OCI-LY7 (cell line): ENCODE data around the gene SLC22A8. TPM values are rescaled to one million over a fixed set of nuclear protein-coding genes. Genes with fewer than 3 reads are reported as not detected.
"Not testable (repeated sequence)": the region's sequence is repeated elsewhere in the genome, so short reads cannot be mapped to it uniquely, and the experiment has no call there.

Source experiments
- BruUV-seq: library from RNA; stranded (reverse); fragments of 400-500 nt; replicated peaks from 2 replicates; lab custom pipeline; 2021; lab: Mats Ljungman, UMichigan
- CTCF ChIA-PET: fragments of 300-600 bp; sonication (Branson Sonifier 250); formaldehyde crosslinking; loops from one replicate; lab custom pipeline; 2022; ENCODE audit warnings: antibody characterized with exemption; ENCODE audit not compliant: unreplicated experiment; lab: Charles Lee
- POLR2A ChIA-PET: fragments of 300-600 bp; sonication (Branson Sonifier 250); formaldehyde crosslinking; loops from one replicate; lab custom pipeline; 2022; ENCODE audit warnings: antibody characterized with exemption; lab: Charles Lee
- DNase-seq: peaks from one replicate; pipeline ENCODE4 v3.0.0-alpha.2; 2015; ENCODE audit warnings: low spot score
- H2AFZ ChIP-seq: fragments of 200-600 bp; sonication (generic), shearing (Covaris generic); 2 replicates; pipeline ENCODE4 v1.6.1; 2014; ENCODE audit warnings: mild to moderate bottlenecking, antibody characterized with exemption, low read length, moderate library complexity
- H3K27ac ChIP-seq: fragments of 200-600 bp; sonication (generic); 2 replicates; pipeline ENCODE4 v1.5.1; 2014; ENCODE audit warnings: mixed run types, low read depth, mild to moderate bottlenecking, moderate library complexity, low read length, inconsistent platforms; ENCODE audit not compliant: poor library complexity, severe bottlenecking
- H3K36me3 ChIP-seq: fragments of 200-600 bp; sonication (generic); 2 replicates; pipeline ENCODE4 v1.6.1; 2014; ENCODE audit warnings: mild to moderate bottlenecking, antibody characterized with exemption, low read length, moderate library complexity, mixed read lengths; ENCODE audit not compliant: insufficient read depth
- H3K4me1 ChIP-seq: fragments of 200-600 bp; sonication (generic); 2 replicates; pipeline ENCODE4 v1.5.1; 2014; ENCODE audit warnings: mild to moderate bottlenecking, low read length; ENCODE audit not compliant: insufficient read depth, poor library complexity, severe bottlenecking
- H3K4me2 ChIP-seq: fragments of 200-600 bp; sonication (generic); 2 replicates; pipeline ENCODE4 v1.6.1; 2014; ENCODE audit warnings: mild to moderate bottlenecking, low read length
- H3K4me3 ChIP-seq: fragments of 200-600 bp; sonication (generic); 2 replicates; pipeline ENCODE4 v1.5.1; 2014; ENCODE audit warnings: mild to moderate bottlenecking, low read depth, low read length; ENCODE audit not compliant: poor library complexity, severe bottlenecking
- H3K79me2 ChIP-seq: fragments of 200-600 bp; sonication (generic); 2 replicates; pipeline ENCODE4 v1.6.1; 2016; ENCODE audit warnings: low read depth, mild to moderate bottlenecking, low read length, moderate library complexity, mixed read lengths; ENCODE audit not compliant: insufficient read depth
- H3K9me2 ChIP-seq: fragments of 200-600 bp; sonication (generic); 2 replicates; pipeline ENCODE4 v1.6.1; 2016; ENCODE audit warnings: mild to moderate bottlenecking, low read length, mixed read lengths; ENCODE audit not compliant: insufficient read depth
- H3K9me3 ChIP-seq: fragments of 200-600 bp; sonication (generic); 2 replicates; pipeline ENCODE4 v1.6.1; 2014; ENCODE audit warnings: mild to moderate bottlenecking, mixed run types, low read length, mixed read lengths
- H4K20me1 ChIP-seq: fragments of 200-600 bp; sonication (generic); 2 replicates; pipeline ENCODE4 v1.6.1; 2014; ENCODE audit warnings: mild to moderate bottlenecking, antibody characterized with exemption, low read length, moderate library complexity, mixed read lengths; ENCODE audit not compliant: insufficient read depth
- EZH2phosphoT487 ChIP-seq: fragments of 200-600 bp; sonication (generic); IDR thresholded peaks from 2 replicates; pipeline ENCODE4 v1.6.1; 2018; ENCODE audit warnings: low read depth, borderline replicate concordance, mild to moderate bottlenecking, mixed run types, antibody characterized with exemption, low read length, moderate library complexity, mixed read lengths
- intact Hi-C: fragments of 100-400 bp; cut with micrococcal nuclease; formaldehyde crosslinking; loops from one replicate; pipeline ENCODE4 v1.10.0; 2022; ENCODE audit not compliant: unreplicated experiment
- total RNA-seq, 2 experiments: library from RNA; depleted of rRNA in 1 of 2; stranded (reverse); fragments of >200 nt in 1 of 2; shearing (Covaris generic) in 1 of 2; gene quantifications; 2 replicates each; pipeline ENCODE4 v1.2.3, GENCODE V29; 2014 to 2022
- TF ChIP-seq, protein P1 (sequence below): fragments of 200-600 bp; sonication (generic); conservative IDR thresholded peaks from 2 replicates; pipeline ENCODE4 v1.5.1; 2014; ENCODE audit warnings: mild to moderate bottlenecking, antibody characterized with exemption, low read length, moderate library complexity, mixed read lengths

SLC22A8 gene
- total RNA-seq, 2 experiments from 2014 or later = not detected

DNA sequence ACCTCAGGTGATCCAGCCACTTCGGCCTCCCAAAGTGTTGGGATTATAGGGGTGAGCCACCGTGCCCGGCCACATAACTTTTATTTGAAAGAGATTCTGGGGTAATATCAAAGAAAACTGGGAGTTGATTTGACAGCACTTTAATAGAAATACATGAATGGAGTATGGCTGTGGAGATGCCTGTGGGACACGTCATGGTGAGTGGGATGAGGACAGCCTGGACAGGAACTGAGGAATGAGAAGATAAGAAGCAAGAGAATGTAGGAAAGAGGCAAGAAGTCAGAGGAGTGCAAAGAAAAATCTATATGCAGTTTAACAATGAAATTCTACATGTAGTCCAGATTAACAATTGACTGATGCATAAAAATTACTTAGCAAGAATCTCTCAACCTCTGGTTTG, 61.8 kb downstream of the SLC22A8 start:
- no TSS peak for BruUV-seq
- TF ChIP-seq, protein P1, sequence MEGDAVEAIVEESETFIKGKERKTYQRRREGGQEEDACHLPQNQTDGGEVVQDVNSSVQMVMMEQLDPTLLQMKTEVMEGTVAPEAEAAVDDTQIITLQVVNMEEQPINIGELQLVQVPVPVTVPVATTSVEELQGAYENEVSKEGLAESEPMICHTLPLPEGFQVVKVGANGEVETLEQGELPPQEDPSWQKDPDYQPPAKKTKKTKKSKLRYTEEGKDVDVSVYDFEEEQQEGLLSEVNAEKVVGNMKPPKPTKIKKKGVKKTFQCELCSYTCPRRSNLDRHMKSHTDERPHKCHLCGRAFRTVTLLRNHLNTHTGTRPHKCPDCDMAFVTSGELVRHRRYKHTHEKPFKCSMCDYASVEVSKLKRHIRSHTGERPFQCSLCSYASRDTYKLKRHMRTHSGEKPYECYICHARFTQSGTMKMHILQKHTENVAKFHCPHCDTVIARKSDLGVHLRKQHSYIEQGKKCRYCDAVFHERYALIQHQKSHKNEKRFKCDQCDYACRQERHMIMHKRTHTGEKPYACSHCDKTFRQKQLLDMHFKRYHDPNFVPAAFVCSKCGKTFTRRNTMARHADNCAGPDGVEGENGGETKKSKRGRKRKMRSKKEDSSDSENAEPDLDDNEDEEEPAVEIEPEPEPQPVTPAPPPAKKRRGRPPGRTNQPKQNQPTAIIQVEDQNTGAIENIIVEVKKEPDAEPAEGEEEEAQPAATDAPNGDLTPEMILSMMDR = no peak
- no peak for TF ChIP-seq EZH2phosphoT487
- Histone ChIP-seq H3K4me1 (no peaks in the 10 kb centered on the region), H3K79me2 (no peaks in the 10 kb centered on the region), H3K36me3 (no peaks in the 10 kb centered on the region), H4K20me1 (no peaks in the 10 kb centered on the region), H3K9me2 (no peaks in the 10 kb centered on the region), H2AFZ (no peak overlapping the region), H3K9me3 (no peaks in the 10 kb centered on the region), H3K4me2 (no peak overlapping the region), H3K27ac (no peak overlapping the region), H3K4me3 (no peak overlapping the region)
- ChIA-PET CTCF (no interaction called here), POLR2A (no interaction called here)
- no peak for DNase-seq
- intact Hi-C loops = no loop called here

DNA sequence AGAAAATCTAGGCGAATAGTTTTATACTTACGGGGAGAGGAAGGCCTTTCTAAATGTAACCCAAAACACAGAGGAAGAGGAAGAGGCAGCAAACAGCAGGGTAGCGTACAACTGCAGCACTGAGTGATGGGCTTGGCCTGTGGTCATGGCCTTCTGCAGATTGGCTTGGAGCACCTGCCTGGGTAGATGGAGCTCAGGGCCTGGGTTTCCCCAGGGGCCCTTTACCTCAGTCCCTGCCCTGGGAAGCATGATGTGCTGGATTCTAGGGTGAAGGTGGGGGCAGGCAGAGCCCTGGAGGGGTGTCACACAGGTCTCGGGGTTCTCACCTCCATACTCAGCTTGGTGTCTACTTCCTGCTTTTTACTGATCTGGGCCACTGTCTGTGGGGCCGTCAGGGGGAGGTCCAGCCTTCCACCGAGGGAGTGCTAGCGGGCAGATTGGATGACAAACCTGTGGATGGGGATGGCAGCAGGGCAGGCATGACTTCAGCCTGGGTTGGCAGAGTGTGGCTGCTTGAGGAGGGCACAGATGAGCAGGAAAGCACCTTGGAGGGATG, 66.8 kb downstream of the SLC22A8 start:
- Histone ChIP-seq H4K20me1 (no peaks in the 10 kb centered on the region), H2AFZ (no peak overlapping the region), H3K9me2 (no peaks in the 10 kb centered on the region), H3K79me2 (no peaks in the 10 kb centered on the region), H3K4me1 (no peaks in the 10 kb centered on the region), H3K27ac (no peak overlapping the region), H3K4me3 (no peak overlapping the region), H3K4me2 (no peak overlapping the region), H3K36me3 (no peaks in the 10 kb centered on the region), H3K9me3 (no peaks in the 10 kb centered on the region)
- CTCF ChIA-PET = no interaction called here
- TF ChIP-seq, protein P1 = no peak
- no peak for TF ChIP-seq EZH2phosphoT487
- POLR2A ChIA-PET = interaction anchor here (0.6 kb wide), 1 partner anchor 126 kb away, joined by 3 read pairs; no protein-coding TSS in a partner anchor
- intact Hi-C loops = no loop called here
- no TSS peak for BruUV-seq
- no peak for DNase-seq

- H3K27ac ChIP-seq, H3K36me3 ChIP-seq, CTCF ChIA-PET, H3K9me2 ChIP-seq, H4K20me1 ChIP-seq, H3K4me1 ChIP-seq, BruUV-seq, H3K4me2 ChIP-seq, H3K9me3 ChIP-seq, POLR2A ChIA-PET, H3K79me2 ChIP-seq, DNase-seq, H3K4me3 ChIP-seq, intact Hi-C loops, H2AFZ ChIP-seq: not testable (repeated sequence)
Measured at GRCh38 chr11:62945538-62945937, 70.1 kb downstream of the SLC22A8 start.

Other genes with a start within 250 kb of the SLC22A8 start
- 23.7 and 26.1 TPM in 2 replicates for gene TAF6L, start 244.4 kb downstream of the SLC22A8 start, total RNA-seq (2014; rRNA removed; shearing (Covaris generic))
- 24.1 and 29.9 TPM in 2 replicates for gene TAF6L, start 244.4 kb downstream of the SLC22A8 start, total RNA-seq (2022)
- gene TMEM179B, start 228.4 kb downstream of the SLC22A8 start, total RNA-seq (2014; rRNA removed; shearing (Covaris generic)) = 22.8 and 33.1 TPM in 2 replicates
- 18.6 and 21.5 TPM in 2 replicates for gene TMEM179B, start 228.4 kb downstream of the SLC22A8 start, total RNA-seq (2022)
- gene TMEM223, start 223.8 kb downstream of the SLC22A8 start, total RNA-seq (2014; rRNA removed; shearing (Covaris generic)) = 32.6 and 42.9 TPM in 2 replicates
- 15.8 and 24.4 TPM in 2 replicates for gene TMEM223, start 223.8 kb downstream of the SLC22A8 start, total RNA-seq (2022)
- gene NXF1, start 210.4 kb downstream of the SLC22A8 start, total RNA-seq (2014; rRNA removed; shearing (Covaris generic)) = 35.1 and 53.3 TPM in 2 replicates
- 50.5 and 62.0 TPM in 2 replicates for gene NXF1, start 210.4 kb downstream of the SLC22A8 start, total RNA-seq (2022)
- 21.7 and 30.6 TPM in 2 replicates for gene STX5, start 183.8 kb downstream of the SLC22A8 start, total RNA-seq (2014; rRNA removed; shearing (Covaris generic))
- gene STX5, start 183.8 kb downstream of the SLC22A8 start, total RNA-seq (2022) = 41.0 and 47.5 TPM in 2 replicates
- gene TEX54, start 183.0 kb downstream of the SLC22A8 start, total RNA-seq (2014; rRNA removed; shearing (Covaris generic)) = 1.0 TPM in 1 of 2 replicates, not detected in the other
- 0.89 TPM in 1 of 2 replicates, not detected in the other for gene TEX54, start 183.0 kb downstream of the SLC22A8 start, total RNA-seq (2022)
- gene WDR74, start 176.3 kb downstream of the SLC22A8 start, total RNA-seq (2014; rRNA removed; shearing (Covaris generic)) = 139 and 169 TPM in 2 replicates
- 85.0 and 98.4 TPM in 2 replicates for gene WDR74, start 176.3 kb downstream of the SLC22A8 start, total RNA-seq (2022)
- 289 and 291 TPM in 2 replicates for gene SLC3A2, start 134.9 kb downstream of the SLC22A8 start, total RNA-seq (2014; rRNA removed; shearing (Covaris generic))
- 321 and 339 TPM in 2 replicates for gene SLC3A2, start 134.9 kb downstream of the SLC22A8 start, total RNA-seq (2022)
- not detected in 2 replicates for gene CHRM1, start 94.5 kb downstream of the SLC22A8 start, total RNA-seq (2014; rRNA removed; shearing (Covaris generic))
- not detected in 2 replicates for gene CHRM1, start 94.5 kb downstream of the SLC22A8 start, total RNA-seq (2022)
- gene SLC22A6, start 30.9 kb downstream of the SLC22A8 start, total RNA-seq (2014; rRNA removed; shearing (Covaris generic)) = not detected in 2 replicates
- gene SLC22A6, start 30.9 kb downstream of the SLC22A8 start, total RNA-seq (2022) = not detected in 2 replicates
- not detected in 2 replicates for gene SLC22A24, start 128.4 kb upstream of the SLC22A8 start, total RNA-seq (2014; rRNA removed; shearing (Covaris generic))
- gene SLC22A24, start 128.4 kb upstream of the SLC22A8 start, total RNA-seq (2022) = not detected in 2 replicates
- gene SLC22A25, start 227.8 kb upstream of the SLC22A8 start, total RNA-seq (2014; rRNA removed; shearing (Covaris generic)) = not detected in 2 replicates
- not detected in 2 replicates for gene SLC22A25, start 227.8 kb upstream of the SLC22A8 start, total RNA-seq (2022)